HG02763 (cell line): ENCODE data around the gene MRPS22.

ENCODE experiments used
- ATAC-seq: cut with Tn5 transposase; IDR thresholded peaks from one replicate; pipeline ENCODE4 v1.9.1; 2021; ENCODE audit warnings: mild to moderate bottlenecking, moderate library complexity; ENCODE audit not compliant: unreplicated experiment

Gene MRPS22

DNA sequence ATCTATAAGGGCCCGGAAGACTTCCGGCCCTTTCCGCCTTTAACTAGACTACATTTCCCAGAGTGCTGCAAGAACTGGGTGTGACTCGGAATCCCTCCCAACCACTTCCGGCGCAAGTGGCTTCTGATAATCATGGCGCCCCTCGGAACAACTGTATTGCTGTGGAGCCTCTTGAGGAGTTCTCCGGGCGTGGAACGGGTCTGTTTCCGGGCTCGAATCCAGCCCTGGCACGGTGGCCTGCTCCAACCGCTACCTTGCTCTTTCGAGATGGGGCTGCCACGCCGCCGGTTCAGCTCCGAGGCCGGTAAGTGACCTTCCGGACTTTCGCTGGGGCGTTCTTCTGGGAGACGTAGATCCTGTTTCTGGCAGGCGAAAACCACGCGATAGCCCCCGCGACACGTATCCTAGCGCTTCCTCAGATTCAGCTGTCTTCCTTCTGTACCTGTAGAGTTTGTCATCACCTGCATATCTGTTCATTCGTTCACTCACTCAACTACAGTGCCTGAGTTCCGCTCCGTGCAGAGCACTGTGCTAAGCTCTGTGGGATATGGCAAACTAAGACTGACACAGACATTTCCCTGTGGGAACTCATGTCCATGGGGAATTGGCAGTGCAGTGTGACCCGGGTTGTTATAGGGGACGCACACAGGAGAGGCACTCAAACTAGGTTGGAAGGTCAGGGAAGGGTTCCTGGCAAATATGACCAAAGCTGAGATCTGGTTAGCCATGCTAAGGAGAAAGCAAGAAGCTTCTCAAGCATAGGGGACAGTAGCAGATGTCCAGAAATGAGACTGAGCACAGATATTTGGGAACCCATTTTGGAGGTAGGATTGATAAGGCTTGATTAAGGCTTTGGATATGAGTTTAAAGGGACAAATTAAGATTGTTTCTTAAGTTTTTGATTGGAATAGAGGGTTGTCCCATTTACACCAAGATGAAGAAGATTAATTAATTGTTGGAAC lies at the start of gene MRPS22:
MRPS22 (plus strand) TSS at position 126 of the 962 bp plus-strand sequence; CDS start at position 133, 7 bp downstream.
- peak; percentile 98 for ATAC-seq

DNA sequence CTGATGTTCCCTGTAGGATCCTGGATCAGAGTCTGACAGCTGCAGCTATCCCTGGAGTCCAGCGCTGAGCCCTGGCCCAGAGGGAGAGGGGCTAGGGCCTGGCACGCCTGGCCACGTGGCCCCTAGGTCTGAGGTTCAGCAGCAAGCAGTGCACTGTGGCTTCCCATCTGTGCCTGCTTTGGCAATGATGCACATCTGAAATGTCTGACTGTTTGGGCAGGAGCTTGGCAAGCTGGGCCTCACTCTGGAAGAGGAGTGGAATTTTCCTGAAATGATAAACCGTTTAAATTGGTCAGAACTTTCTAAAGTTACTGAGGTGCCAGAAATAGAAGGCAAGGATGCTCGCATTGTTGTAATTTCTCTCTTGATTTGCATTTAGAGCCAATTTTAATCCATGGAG lies 48.8 kb upstream of the MRPS22 start:
- no peak for ATAC-seq

DNA sequence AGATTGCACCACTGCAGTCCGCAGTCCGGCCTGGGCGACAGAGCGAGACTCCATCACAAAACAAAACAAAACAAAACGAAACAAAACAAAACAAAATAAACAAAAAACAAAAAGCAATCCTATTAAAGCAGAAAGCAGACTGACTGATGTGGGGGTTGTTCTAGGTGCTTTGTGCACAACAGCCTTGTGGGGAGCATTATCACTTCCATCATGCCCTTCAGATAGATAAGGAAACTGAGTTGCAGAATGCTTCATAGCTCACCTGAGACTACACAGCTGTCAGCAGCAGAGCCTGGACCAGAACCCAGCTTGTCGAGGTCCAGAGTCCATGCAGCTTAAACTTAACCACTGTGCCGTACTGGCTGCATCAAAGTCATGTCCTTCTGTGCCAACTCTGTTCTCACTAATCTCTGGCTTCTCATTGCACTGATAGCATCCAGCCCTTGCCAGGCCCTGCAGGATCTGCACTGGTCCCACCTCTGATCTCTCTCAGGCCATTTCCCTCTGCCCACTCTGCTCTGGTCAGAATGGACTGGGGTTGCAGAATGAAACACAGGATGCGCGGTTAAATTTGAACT lies 47.6 kb upstream of the MRPS22 start:
- ATAC-seq, result no peak

DNA sequence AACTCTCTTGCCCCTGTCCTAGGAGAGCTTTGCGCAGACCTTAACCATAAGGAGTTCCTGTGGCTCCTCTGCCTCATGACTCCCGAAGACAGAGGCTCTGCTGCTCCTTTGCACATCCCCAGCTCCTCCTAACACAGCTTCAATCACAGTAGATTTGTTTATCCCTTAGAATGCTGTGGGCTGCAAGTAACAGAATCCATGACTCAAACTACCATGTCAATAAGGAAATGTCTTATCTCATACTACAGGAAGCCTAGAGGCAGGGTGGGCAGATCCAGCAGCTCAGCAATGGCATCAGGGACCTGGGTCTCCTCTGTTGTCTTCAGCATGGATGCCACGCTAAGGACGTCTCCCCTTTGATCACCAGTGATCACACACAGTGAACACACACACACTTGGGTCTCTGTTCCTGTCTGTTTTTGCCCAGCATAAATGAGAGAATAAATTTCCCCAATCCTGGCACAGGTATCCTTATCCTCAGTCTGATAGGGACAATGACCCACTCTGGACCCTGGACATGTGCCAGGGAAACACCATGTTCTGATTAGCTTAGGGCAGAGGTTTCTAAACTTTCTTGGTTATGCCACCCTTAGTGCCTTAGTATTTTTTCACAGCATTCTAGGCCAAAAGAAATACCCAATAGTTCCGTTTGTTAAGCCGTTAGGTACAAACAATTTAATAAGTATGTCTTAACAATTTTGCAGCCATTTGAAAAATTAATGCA lies 46.1 kb upstream of the MRPS22 start:
- ATAC-seq, result no peak

DNA sequence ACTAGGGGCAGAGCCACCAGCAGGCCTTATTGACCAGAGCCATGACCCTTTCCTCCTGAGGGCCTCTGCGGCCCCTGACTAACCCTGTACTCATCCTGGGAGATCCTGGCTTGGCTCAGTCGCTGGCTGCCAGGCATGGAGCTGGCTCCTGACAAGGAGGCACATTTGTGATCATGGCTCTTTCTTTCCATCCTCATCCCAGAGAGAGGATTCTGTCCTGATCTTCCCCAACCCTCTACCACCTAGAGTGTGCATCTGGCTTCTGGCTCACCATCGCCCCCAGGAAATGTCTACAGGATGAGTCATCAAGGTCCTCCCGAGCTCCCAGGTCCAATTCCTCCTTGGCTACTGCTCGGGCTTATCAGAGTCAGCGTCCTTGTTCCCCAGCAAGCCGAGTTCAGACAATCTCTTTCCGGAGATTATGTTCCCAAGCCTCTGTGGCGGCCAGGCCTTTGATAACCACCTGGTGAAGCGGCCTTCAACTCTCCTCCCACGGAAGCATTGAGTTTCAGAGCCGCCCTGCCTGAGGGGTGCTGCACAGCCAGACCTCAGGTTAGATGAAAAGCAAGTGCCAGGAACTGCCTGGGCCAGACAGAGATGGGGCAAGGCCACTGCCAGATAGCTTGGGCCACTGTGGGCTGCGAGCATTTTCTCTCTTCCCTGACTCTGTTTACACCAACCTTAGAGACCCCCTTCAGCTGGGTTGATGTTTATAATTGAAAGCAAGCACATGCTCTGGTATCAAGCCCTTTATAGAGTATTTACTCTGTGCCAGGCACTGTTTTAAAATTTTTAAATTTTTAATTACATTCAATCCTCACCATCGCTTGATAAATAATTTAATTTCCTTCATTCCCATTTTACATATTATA lies 44.3 kb upstream of the MRPS22 start:
- no peak for ATAC-seq

DNA sequence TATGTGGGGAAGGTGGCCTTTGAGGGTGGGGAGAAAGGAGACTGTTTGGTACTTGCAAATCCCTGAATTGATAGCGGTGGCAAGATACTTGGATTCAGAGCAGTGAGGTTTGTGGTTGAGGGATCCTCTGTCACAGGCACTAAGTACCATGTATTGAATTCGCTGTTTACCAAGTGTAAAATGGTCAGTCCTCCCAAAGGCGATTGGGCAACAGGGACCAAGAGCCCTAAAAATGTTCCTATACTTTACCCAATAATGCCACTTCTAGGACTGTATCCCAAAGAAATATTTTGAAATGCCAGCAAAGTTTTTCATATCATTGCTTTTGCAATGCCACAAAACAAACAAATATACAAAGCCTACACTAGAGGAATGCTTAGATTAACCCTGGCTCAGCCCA lies 43.4 kb upstream of the MRPS22 start:
- ATAC-seq, result no peak

DNA sequence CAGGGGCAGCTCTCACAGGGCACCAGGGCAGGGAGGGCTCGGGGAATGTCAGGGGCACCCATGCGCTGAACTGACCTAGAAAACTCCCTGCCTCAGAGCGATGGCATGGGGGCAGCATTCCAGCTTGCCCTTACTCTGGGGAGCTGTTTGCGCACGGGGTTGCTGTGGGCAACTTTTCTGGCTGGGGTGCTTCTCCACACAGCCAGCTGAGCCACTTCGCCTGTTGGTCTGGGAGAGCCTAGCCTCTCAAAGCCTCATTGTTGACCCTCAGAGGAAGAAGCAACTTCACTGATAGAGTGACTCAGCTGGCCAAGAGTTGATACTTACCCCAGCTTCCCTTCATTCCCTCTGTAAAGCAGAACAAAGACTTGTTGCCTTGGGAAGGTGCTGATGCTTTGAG lies 42.6 kb upstream of the MRPS22 start:
- ATAC-seq, result no peak

DNA sequence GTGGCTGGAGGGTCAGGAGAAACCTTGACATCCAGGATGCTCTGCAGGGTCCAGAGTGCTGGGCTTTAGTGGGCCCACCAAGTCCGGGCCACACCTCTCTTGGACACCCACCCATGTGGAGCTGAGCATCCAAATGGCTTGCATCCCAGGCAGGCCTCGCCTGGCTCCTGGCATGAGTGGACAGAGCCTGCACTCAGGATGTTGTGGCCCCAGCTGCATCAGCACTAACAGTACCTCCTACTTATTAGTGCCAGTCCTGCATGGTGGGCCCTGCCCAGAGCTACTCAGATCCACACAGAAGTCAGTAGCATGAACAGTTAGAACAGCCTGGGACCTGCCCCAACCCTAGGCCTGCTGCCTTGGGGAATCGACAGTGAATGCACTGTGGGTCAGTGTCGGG lies 42.2 kb upstream of the MRPS22 start:
- ATAC-seq, result no peak

DNA sequence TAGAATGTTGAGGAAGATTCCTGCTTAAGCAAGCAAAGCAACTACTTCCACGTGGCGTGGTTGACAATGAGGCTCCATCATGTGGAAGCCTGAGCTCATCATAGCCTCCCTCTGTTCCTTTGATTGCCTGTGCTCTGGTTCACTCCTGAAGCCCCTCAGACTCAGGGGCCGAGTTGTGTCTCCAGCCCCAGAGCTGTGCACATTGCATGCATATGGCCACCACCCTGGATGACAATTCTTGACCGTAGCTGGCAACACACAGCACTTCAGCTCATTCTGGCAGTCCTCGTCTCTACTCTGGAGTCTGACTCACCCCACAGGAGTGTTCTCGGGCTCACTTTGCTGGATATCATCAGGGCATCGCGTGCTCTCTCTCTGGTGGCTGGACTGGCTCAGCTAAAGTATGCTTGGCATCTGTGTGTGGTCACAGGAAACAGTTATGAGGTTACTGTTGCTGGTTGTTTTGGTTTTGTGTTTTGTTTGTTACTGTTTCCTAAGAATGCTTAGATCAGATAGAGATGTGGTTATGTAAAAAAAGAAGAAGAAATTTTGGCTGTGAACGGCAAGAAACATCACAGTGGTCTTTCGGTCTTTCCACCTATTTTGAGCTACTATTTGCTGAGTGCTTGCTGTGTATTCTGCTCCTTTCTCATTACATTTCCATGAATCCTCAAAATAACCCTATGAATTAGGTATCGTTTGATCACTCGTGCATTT lies 41.6 kb upstream of the MRPS22 start:
- no peak for ATAC-seq

DNA sequence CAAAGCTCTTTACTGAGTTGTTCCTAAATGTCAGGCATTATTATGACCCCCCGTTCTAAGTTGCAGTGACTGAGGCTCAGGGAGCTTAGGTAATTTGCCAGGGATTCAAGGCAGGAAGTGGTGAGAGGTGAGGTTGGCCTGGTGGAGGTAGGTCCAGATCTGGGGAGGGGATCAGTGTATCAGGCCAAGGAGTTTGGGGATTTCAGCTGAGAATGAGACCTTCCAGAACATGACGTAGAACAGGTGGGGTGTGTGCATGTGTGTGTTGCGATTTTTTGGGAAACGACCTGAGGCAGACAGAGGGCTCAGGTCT lies 41.1 kb upstream of the MRPS22 start:
- no peak for ATAC-seq

DNA sequence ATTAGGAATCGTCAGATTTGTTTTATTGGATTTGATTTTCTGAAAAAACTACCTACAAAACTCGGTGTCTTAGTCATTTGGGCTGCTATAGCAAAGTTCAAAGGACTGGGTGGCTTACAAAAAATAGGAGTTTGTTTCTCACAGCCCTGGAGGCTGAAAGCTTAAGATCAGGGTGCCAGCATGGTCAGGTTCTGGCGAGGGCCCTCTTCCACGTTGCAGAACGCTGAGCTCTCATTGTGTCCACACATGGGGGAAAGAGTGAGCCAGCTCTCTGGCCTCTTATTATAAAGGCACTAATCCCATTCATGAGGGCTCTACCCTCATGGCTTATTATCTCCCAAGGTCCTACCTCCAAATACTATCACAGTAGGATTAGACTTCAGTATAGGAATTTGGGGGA lies 40.6 kb upstream of the MRPS22 start:
- ATAC-seq, result no peak

DNA sequence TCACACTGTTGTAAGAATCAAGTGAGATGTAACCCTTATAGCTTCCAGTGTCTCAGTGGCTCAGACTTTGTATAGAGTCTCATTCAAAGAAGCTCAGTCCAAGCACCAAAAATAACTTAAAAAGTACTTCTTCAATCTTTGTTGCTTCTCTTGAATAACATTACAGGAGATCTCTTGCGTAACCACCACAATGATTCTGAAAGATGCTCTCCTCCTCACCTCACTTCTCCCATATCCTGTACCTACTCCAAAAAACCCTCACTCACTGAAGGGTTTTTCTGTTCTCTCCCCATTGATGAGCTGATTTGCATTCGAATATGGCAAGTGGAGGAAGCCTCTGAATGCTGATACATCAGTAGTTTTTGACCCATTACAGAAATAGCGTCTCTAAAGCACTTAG lies 39.4 kb upstream of the MRPS22 start:
- no peak for ATAC-seq

DNA sequence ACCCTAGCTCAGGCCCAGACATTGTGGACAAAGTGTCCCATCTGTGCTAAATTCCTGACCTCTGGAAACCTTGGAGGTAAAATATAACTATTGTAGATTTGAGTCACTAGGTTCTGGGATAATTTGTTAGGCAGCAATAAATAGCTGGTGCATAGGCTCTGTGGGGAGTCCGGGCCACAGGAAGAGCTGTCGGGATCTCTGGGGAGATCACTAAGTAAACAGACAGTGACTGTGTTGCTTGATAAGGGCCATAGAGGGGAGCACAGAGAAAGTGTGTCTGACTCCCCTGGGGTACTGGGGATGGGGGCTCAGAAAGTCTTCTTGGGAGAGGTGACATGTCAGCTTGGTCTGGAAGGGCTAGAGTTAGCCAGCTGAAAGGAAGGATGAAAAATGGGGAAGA lies 37.7 kb upstream of the MRPS22 start:
- ATAC-seq, result no peak

DNA sequence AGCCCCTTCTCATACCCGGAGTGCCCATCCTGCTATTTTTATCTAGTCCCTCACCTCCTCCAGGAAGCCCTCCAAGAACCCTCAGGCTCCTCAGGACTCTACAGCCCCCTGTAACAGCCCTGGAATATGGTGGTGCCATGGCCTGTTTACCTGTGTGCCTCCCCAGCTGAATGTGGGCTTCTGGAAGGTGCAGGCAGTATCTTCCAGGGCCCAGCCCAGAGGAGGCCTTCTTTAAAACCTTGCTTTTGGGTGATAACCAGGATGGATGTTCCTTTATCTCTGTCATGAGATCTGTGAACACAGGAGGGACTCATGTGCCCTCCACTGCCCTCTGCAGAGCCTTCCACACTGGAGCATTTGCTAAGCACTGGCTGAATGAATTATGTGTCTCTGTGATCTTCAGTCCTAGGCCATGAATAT lies 36.7 kb upstream of the MRPS22 start:
- no peak for ATAC-seq

DNA sequence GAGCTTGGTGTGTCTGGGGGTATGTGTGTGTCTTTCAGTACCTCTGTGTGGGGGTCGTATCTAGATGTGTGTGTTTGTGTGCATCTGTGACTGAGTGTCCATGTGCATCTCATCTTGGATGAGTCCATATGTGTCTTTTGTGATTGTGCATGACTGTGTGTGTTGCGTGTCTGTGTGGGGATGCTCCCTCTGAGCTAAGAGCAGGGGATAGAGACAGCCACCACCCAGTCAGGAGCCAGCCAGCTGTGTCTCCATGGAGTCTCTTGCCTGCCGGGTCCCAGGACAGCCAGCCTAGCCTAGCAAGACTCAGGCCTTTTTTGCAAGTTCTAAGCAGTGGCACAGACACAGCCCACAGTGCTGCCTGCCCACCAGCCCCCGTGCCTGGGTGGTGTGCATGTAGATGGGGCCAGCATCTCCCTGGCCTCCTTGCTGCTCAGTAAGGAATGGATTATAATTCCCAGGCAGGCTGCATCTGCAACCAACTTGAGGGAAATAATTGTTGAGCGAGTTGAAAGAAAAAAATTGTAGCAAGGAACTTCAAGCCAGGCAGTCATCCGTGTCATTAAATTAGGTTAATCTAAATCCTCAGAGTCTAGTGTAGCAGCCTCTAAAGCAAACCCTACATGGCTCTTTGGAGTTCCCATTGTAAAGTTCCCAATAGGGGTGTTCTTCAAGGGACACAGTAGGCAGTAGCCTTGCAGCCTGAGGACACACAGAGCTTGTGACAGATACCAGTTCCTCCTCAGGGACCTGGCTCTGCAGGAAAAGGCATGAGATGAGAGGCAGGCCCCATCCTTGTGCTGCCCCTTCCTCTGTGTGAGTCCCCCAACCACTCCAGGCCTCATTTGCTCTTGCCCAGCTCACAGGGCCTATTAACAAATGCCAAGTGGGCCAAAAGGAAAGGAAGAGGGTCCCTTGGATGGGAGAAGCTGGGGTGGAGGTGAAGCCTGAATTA lies 35.9 kb upstream of the MRPS22 start:
- ATAC-seq, result no peak

DNA sequence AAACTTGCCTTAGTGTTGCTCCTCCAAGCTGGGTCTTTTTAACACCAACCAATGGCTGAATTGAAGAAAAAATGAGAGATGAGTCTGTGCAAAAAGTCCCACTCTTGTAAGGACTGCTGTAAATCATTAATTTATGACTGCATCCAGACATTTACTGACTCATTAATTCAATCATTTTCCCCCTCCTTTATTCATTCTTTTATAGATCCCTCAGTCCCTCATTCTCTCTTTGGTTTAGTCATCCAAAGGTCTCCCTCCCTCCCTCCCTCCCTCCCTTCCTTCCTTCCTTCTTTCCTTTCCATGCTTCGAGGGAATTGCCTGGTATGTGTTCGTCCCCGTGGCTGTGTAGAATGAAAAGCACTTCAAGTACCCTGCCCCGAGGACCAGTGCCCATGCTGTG lies 35.3 kb upstream of the MRPS22 start:
- no peak for ATAC-seq

DNA sequence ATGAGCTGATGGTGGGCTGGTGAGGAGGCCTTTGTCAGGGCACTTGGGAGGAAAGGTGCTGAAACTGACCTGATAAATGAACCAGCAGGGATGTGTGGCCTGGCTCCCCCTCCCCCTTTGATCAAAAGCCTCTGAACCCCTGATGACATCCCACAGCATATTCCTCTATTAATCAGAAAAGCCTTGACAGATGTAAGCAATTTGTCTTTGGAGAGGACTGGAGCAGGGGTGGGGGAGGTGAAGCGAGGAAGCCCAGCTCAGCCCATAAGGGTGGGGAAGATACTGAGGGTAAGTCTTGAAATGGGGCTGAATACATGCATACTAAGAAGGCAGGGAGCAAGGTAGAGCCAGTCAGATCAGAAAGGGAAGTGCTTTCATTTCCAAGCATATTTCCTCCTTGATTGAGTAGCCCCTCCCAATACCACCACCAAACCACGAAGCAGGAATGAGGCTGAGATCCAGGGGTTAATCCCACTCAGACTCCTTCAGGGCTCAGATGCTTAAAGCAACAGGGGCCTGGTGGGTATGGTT lies 34.7 kb upstream of the MRPS22 start:
- no peak for ATAC-seq

DNA sequence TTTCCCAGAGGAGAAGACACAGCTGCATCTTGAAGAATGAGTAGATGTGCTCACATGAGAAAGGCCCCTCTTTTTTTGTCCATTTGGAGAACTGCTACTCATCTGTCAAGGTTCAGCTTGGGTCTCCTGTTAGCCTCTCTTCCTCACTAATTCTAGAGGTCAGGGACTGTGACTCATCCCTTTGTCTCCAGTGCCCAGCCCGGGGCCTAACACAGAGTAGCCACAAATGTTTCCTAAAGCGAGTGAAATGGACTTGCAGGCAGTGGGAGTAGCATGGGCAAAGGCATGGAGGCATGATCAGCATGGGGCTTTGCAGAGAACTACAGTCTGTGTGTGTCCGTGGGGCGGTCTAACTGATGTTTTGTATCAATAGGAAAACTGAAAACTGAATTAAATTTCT lies 33.9 kb upstream of the MRPS22 start:
- ATAC-seq, result no peak

DNA sequence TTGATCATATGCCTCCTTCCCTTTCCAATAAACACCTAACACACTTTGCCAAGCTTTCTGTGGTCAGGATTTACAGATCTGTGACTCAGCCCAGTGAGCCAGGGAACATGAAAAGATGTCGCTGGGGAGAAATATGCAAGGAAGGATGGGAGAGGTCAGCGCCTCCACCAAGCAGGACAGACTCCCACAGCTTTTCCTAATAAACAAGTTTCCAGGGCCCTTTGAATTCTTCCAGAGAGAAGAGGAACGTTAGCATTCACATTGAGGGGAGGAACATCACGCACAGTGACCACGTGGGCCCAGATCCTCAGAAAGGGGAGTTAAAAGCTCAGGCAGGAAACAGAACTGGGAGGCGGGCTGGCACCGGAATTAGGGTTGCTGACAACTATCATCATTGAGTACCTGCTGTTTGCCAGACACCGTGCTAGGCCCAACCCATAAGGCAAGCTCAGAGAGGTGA lies 33.3 kb upstream of the MRPS22 start:
- no peak for ATAC-seq
